NCI-H1417 (cell line): ENCODE data around the gene EXOC2.
A peak's percentile ranks its signal among the peaks of the same experiment; 100 is the strongest.

Experiments
- DNase-seq, 3 experiments: peaks; one replicate each; lab custom pipeline; 2025; lab: John Stamatoyannopoulos, UW

The EXOC2 gene

GRCh38 chr6:520820-521219, 172.1 kb downstream of the EXOC2 start:
- no peak for DNase-seq

DNA sequence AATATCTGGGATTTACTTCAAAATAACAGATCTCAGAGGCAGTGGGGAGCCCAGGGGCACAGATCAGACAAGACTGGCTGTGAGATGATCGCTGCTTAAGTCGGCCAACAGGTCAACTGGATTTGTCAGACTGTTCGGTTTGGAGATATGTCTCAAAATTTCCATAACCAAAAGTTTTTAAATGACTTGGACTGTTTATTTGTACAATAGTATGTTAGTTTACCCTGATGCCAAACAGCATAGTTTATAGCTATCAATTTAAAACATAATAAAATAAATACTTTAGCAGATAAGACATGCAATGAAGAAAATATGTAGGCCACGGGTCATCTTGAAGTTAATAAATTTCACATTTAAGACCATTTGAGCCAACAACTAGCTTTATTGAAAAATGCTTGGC, 174.7 kb downstream of the EXOC2 start:
- DNase-seq = no peak

DNA sequence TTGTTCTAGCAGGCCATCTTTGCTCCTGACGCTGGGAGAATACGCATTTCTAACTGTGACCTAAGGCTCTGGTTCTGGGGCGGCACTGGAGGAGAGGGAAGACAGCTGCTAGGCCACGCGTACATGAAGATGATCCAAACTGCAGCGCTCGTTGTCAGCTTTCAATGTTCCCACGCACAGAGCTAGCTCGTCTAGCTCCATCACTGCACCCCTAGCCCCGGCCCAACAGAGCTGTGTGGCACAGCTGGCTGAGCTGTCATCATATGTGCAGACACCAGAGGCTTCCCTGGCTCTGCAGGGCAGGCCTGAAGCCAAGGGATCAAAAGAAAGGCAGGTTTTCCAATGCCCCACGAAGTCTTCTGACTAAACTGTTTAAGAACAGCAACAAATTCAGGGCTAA, 176.7 kb downstream of the EXOC2 start:
- no peak for DNase-seq

- no peak for DNase-seq
Measured at GRCh38 chr6:515267-515666, 177.7 kb downstream of the EXOC2 start.

DNA sequence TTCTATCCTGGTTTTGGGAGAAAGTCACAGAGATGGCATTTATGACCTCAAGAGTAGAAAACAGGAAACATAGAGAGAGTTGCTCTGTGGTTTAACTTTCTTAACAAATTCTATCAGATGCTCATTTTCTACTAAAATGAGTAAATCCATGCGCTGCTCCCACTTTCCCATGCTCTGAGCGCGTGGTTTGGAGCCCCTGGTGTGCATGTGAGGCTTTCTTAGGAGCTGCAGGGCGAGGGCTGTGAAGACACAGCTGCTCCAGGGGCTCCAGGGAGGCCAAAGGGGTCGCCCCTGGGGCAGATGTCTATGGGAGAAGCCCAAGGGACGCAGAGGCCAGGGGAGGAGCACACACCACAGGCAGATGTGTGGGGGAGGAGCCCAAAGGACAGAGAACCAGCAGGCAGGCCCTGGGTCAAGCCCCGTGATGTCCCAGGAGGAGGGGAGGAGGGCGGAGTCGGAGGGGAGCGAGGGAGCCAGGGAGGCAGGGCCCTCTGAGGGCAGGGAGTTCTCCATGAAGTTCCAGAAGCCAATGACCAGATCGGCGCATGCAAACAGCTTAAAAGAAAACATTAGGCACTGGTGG, 178.5 kb downstream of the EXOC2 start:
- no peak for DNase-seq

DNA sequence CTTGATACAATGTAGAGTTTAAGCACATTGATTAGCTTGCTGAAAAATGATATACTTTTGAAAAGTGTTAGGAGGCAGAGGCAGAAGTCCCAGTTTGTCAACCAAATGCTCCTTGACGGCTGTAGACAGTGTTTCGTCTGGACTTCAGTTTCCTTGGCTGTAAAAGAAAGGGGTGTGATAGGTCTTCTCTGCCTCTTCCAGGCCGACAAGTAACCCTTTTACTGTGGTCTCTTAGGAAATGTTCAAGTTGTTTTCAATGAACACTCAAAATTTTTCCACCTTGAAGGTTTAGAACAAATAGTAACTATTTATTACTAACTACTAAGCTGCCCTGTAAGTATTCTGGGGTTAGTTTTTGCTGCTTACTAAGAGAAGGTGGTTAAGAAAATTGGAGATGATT, 179.0 kb downstream of the EXOC2 start:
- DNase-seq = no peak

DNA sequence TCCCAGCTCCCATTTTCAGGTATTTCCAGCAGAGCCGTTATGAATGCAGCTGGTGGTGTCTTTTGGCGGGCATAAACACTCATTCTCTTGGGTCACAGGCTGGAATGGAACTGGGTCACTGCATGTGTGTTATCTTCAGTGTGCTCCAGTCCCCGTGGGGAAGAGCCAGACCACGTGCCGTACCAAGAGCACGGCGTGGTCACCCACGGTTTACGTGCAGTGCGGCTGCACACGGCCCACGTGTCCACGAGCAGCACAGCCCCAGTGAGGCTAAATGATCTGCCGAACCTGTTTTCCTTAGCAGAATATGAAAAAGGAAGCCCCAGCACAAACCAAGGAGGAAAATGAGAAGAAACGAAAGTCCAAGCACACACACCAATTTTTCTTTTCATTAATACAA, 179.9 kb downstream of the EXOC2 start:
- no peak for DNase-seq

GRCh38 chr6:511488-512137, 181.3 kb downstream of the EXOC2 start:
- no peak for DNase-seq

DNA sequence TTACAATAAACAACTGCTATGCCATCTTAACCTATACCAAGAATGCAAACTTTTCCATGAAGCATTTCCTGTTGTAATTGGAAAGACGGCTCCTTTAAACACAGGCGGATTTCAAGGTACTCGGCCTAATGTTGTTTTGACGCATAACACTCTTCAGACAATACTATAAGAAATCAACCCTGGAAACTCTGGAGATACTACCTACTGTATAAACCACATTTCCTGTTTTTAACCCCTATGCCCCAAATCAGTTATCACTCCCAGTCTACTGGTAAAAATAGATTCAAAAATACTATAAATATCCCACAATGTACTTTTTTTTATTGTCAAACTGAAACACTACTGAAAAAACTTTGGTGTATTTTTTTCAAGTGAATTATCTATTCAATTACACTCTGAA, 183.3 kb downstream of the EXOC2 start:
- no peak for DNase-seq

DNA sequence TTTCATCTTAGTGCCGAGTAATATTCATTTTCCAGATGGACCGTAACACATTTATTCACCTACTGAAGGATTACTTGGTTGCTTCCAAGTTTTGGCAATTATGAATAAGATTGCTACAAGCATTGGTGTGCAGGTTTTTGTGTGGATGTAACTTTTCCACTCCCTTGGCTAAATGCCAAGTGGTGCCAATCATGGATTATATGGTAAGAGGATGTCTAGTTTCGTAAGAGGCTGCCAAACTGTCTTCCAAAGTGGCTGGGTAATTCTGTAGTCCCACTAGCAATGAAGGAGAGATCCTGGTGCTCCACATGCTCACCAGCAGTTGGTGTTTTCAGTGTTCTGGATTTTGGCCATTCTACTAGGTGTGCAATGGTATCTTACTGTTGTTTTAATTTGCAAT, 184.3 kb downstream of the EXOC2 start:
- DNase-seq = peak in 1 of 3 experiments; percentile 2

GRCh38 chr6:508006-508405, 184.9 kb downstream of the EXOC2 start:
- DNase-seq = no peak

DNA sequence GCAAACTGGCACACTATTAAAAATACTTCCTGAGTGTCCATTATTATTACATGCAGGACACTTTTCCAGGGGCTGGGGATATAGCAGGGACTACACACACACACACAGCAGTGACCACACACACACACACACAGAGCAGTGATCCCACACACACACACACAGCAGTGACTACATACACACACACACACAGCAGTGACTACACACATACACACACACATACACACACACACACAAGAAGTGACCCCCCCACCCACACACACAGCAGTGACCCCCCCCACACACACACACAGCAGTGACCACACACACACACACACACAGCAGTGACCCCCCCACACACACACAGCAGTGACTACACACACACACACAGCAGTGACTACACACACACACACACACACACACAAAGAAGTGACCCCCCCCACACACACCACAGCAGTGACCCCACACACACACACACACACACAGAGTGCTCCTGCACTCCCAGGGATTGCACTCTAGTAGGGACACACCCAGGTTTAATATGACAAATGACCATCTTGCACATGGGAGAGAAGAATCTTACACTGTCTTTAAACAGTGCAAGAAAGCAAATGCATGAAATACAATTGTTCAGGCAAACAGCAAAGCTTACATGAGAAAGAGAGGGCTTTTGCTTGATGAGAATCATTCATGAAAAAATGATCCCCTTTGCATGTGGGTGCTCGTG, 185.9 kb downstream of the EXOC2 start:
- DNase-seq = no peak

DNA sequence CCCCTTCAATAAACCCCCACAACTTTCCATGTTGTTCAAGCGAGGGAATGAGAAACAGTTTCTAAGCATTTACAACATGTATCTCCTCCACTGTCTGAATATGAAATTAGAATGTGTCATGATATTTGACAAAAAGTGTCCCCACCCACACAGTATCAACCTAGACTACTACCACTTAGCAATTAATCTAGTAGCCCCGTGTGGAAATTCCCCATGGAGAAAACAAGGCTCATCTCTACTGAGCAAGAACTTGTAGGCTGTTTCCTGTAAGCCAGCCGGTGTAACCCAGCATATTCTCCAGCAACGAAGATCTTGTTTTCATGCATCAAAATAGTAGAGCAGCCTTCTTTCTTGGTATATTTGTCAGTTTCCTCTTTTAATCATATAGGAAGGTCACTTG, 186.4 kb downstream of the EXOC2 start:
- DNase-seq = no peak

DNA sequence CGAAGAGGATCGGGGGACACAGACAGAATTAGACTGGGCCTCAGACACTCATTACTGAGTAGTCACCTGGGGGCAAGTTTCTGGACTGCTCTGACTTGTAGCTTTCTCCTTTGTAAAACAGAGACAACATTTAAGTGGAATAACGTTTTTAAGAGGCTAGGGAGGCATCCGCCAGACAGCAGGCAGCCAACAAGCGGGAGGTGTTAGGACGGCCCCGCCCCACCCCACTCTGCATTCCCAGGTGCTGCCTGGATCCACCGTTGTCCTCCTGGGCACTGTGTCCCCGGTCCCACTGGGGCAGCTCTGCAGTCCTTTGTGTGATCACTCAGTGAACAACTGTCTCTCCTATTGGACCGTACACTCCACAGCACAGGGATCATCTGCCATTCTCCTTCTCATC, 187.6 kb downstream of the EXOC2 start:
- DNase-seq = no peak

DNA sequence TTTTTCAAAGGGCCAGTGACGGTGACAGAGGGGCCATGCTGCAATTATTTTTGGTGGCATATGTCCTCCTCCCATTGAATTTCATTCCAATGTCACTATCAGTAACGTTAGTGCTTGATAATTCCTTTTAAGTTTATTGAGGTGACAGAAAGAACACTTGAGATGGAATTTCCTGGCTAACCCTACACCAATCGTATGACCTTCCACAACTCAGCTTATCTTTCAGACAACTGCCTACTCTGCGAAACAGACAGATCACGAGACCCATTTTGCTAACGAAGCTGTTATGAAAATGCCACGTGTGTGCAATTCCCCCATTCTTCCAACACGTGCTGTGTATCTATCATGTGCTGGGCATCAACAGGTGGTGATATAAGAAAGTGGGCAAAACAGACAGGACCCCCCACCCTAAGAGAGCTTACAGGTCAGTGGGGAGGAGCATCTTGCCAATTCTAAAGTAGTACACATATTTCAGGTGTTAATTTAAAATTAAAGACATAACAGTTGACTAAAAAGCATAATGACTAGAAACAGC, 188.4 kb downstream of the EXOC2 start:
- DNase-seq = no peak

DNA sequence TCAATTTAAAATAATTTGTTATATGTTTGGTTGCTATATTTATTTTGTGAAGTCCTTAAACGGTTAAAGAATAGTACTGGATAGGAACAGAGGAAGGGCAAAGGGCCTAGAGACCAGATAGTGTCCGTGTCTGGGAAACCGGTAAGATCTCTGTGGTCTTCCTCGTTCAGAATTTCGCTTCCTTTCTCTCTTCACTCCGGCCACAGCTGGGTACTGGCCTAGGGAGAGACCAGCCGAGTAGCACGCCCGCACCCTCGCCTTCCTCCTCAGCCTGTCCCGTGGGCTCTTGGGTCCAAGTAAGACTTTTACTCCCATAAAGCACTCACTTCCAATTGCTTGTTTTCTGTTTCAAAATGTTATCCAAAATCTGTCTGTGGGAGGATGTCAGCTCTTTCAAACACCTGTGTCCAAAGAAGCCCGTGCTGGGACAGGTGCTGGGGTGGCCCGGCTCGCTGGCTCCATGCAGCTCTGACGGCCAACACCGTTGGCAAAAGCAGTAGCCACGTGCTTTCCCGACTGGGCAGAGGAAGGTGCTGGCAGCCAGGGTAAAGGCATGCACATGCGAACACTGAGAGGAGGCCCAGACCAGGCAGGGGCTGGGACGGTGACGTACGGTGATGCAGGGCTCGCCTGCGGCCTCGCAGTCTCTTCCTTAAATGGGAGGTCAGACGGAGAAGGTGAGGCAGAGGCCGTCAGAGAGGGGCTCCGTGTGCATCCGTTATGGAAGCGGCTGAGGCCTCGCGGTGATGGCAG, 189.2 kb downstream of the EXOC2 start:
- DNase-seq = no peak

DNA sequence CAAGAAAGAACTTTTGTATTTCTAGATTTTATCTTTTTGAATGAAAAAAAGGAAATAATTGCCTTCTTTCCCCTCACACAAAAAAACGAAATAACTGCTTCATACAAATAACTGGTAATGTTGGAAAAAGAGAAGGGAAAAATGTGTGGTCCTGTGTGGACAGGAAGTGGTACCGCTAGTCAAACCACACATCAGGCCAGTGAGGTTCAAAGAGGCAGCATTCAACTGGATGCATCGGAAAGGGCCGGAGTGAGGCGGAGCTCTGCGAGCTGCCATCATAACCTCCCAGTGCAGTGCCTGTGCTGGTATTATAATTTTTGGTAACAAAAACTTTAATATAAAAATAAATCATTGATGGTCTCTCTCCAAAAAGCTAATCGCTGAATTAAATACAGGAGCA, 190.2 kb downstream of the EXOC2 start:
- DNase-seq = no peak

DNA sequence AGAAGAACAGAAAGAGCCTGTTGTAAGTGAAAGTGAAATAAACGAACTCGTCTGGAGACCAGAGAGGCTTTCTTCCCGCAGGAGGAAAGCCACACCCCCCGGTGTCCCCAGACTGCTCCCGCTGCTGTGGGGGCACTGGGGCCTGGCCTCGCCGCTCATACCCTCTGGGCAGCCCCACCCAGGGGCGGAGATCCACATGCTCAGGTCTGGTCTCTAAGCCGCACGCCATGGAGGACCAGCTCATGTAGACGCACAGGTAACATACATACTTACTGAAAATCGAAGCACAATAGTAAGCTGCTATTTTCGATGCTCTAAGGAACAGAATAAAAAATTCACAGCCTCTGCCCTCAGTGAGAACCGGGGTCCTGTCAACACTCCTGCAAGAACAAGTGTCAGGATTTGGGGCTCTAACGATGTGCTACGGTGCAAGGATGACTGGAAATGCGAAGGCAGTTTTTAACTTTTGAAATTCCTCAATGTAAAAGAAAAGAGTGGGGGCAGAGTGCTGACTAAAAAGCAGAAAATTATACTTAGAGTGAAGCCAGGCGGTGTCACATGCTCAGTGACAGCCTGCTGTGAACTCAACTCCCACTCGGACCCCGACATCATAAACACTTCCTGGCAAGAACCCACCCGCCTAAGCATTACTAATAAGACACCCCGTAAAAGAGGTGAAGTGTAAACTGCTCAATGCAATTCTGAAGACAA, 190.9 kb downstream of the EXOC2 start:
- DNase-seq = no peak

- DNase-seq = no peak
Measured at GRCh38 chr6:499617-500016, 193.3 kb downstream of the EXOC2 start.

- DNase-seq = no peak
Measured at GRCh38 chr6:498795-499231, 194.1 kb downstream of the EXOC2 start.

- peak in 1 of 3 experiments; percentile 15 for DNase-seq
Measured at GRCh38 chr6:497258-497657, 195.7 kb downstream of the EXOC2 start.

- DNase-seq = no peak
Measured at GRCh38 chr6:496649-497048, 196.3 kb downstream of the EXOC2 start.
